GM13976 (cell line): ENCODE results near the gene SVOPL.

ENCODE experiments used
- DNase-seq: peaks from one replicate; pipeline ENCODE4 v3.0.0; 2012; ENCODE audit warnings: low spot score
- CTCF ChIP-seq: IDR thresholded peaks from 2 replicates; pipeline ENCODE4 v1.5.1; 2012; ENCODE audit warnings: borderline replicate concordance, mild to moderate bottlenecking; ENCODE audit not compliant: insufficient read depth; ENCODE audit errors: extremely low read depth, missing control alignments, control extremely low read depth
- in situ Hi-C: fragments of 300-500 bp; cut with MboI; formaldehyde crosslinking; loops from one replicate; pipeline ENCODE4 v1.12.0; 2022; ENCODE audit warnings: low sequenced_read_pairs, mixed read lengths, inconsistent platforms; ENCODE audit not compliant: unreplicated experiment

The SVOPL gene

GRCh38 chr7:138546064-138546619 is 155.0 kb downstream of the SVOPL start:
- in situ Hi-C loops = no loop called here
- no peak for DNase-seq
- TF ChIP-seq CTCF = no peak

- DNase-seq = no peak
- in situ Hi-C loops = no loop called here
- TF ChIP-seq CTCF = no peak
These were observed 156.0 kb downstream of the SVOPL start for GRCh38 chr7:138545123-138545522.
